K562 (cell line): ENCODE results near the gene ZNF236. TPM values are rescaled to one million over a fixed set of nuclear protein-coding genes. Genes with fewer than 3 reads are reported as not detected.

Experiments used
- ATAC-seq: fragments of 200-7000 bp; cut with Tn5 transposase; 3 replicates; pipeline ENCODE4 v1.9.1; 2020; ENCODE audit warnings: moderate library complexity
- BruUV-seq: library from RNA; stranded (reverse); fragments of 400-500 nt; replicated peaks from 2 replicates; lab custom pipeline; 2021; lab: Mats Ljungman, UMichigan
- CTCF ChIA-PET: fragments of 300-600 bp; formaldehyde crosslinking; extraction: SDS; loops from one replicate; lab custom pipeline; 2021; ENCODE audit warnings: low intra/inter-chr PET ratio; lab: Yijun Ruan, JAX
- POLR2A ChIA-PET: fragments of 300-600, 350-650 bp; sonication (Branson Sonifier 250); formaldehyde crosslinking; extraction: SDS; loops from one replicate; lab custom pipeline; 2021; ENCODE audit warnings: antibody characterized with exemption, inconsistent platforms; lab: Yijun Ruan, JAX
- DNase-seq, 4 experiments: peaks; one replicate each; pipeline versions ENCODE4 v3.0.0 to v3.0.0-alpha.2; 2011 to 2018; ENCODE audit warnings: low spot score in 3 of 4, mixed read lengths in 3 of 4; ENCODE audit errors: extremely low read depth in 1 of 4
- FAIRE-seq: peaks from 2 replicates; lab custom pipeline; 2011; peaks lifted over from hg19 to GRCh38; lab: Jason Lieb, UNC
- H2AFZ ChIP-seq: 2 replicates; pipeline ENCODE4 v1.6.0; 2011; ENCODE audit warnings: low read depth, low read length, control low read depth, inconsistent platforms
- H3K27ac ChIP-seq: fragments of 200-600 bp; 3 replicates; pipeline ENCODE4 v1.8.0; 2011; ENCODE audit warnings: low read depth, mild to moderate bottlenecking, control low read depth, inconsistent platforms, low read length, moderate library complexity, mixed read lengths; ENCODE audit errors: extremely low read depth
- H3K27me3 ChIP-seq, 2 experiments: fragments of 300-600 bp in 1 of 2; 2 replicates in 1 of 2; 3 replicates in 1 of 2; pipeline versions ENCODE4 v1.6.0 to v1.8.0; 2011; ENCODE audit warnings: inconsistent platforms in 2 of 2, low read length in 2 of 2, mild to moderate bottlenecking in 1 of 2, mixed read lengths in 1 of 2, moderate library complexity in 1 of 2; ENCODE audit not compliant: control insufficient read depth in 2 of 2, insufficient read depth in 2 of 2
- H3K36me3 ChIP-seq: fragments of 300-600 bp; 3 replicates; pipeline ENCODE4 v1.8.0; 2011; ENCODE audit warnings: mild to moderate bottlenecking, low read length, inconsistent platforms; ENCODE audit not compliant: control insufficient read depth, insufficient read depth
- H3K4me1 ChIP-seq, 2 experiments: fragments of 200-600 bp in 1 of 2; replicated peaks in 1 of 2; 2 replicates in 1 of 2; 3 replicates in 1 of 2; pipeline versions ENCODE4 v1.5.1 to v1.8.0; 2011; ENCODE audit warnings: inconsistent platforms in 2 of 2, low read length in 2 of 2, mild to moderate bottlenecking in 1 of 2, mixed read lengths in 1 of 2, moderate library complexity in 1 of 2; ENCODE audit not compliant: control insufficient read depth in 2 of 2, insufficient read depth in 2 of 2
- H3K4me2 ChIP-seq: 2 replicates; pipeline ENCODE4 v1.6.1; 2011; ENCODE audit warnings: low read length, control low read depth, inconsistent platforms, mixed read lengths; ENCODE audit not compliant: insufficient read depth
- H3K4me3 ChIP-seq: fragments of 200-600 bp; sonication (generic), shearing (Covaris generic); 2 replicates; pipeline ENCODE4 v1.5.1; 2016; ENCODE audit warnings: control low read depth, inconsistent platforms
- H3K79me2 ChIP-seq: fragments of 200-600 bp; 3 replicates; pipeline ENCODE4 v1.8.0; 2011; ENCODE audit warnings: low read length, inconsistent platforms; ENCODE audit not compliant: control insufficient read depth, insufficient read depth
- H3K9ac ChIP-seq, 2 experiments: 2 replicates each; pipeline versions ENCODE4 v1.6.0 to v1.6.1; 2011; ENCODE audit warnings: low read depth in 2 of 2, low read length in 2 of 2, control low read depth in 1 of 2, inconsistent platforms in 1 of 2, mild to moderate bottlenecking in 1 of 2, mixed read lengths in 1 of 2; ENCODE audit not compliant: insufficient read depth in 1 of 2
- H3K9me1 ChIP-seq: one replicate; pipeline ENCODE4 v1.6.0; 2011; ENCODE audit warnings: inconsistent platforms, mild to moderate bottlenecking, low read length, moderate library complexity; ENCODE audit not compliant: control insufficient read depth, insufficient read depth
- H3K9me3 ChIP-seq: replicated peaks from 2 replicates; pipeline ENCODE4 v1.5.1; 2011; ENCODE audit warnings: low read depth, low read length, inconsistent platforms; ENCODE audit not compliant: control insufficient read depth, insufficient read depth
- H4K20me1 ChIP-seq: replicated peaks from 2 replicates; pipeline ENCODE4 v1.6.1; 2011; ENCODE audit warnings: low read length, inconsistent platforms, mixed read lengths; ENCODE audit not compliant: control insufficient read depth, insufficient read depth
- LCOR ChIP-seq: sonication (generic); formaldehyde crosslinking; IDR thresholded peaks from 2 replicates; pipeline ENCODE4 v1.8.0; 2022; ENCODE audit warnings: mild to moderate bottlenecking, missing genetic modification reagents
- MLX ChIP-seq, 2 experiments: fragments of 450-650 bp in 1 of 2; sonication (generic) in 1 of 2; formaldehyde crosslinking; conservative IDR thresholded peaks; 2 replicates each; pipeline versions ENCODE4 v1.4.0 to v1.8.1; 2020 to 2022; ENCODE audit warnings: mild to moderate bottlenecking in 1 of 2, missing genetic modification reagents in 1 of 2
- SUPT5H ChIP-seq: fragments of 450-650 bp; IDR thresholded peaks from 2 replicates; pipeline ENCODE4 v1.6.1; 2016
- TAF9B ChIP-seq: fragments of 450-650 bp; IDR thresholded peaks from 2 replicates; pipeline ENCODE4 v1.6.1; 2018; ENCODE audit warnings: mild to moderate bottlenecking; ENCODE audit not compliant: partially characterized antibody
- ZFP1 ChIP-seq: fragments of 450-650 bp; formaldehyde crosslinking; IDR thresholded peaks from 2 replicates; pipeline ENCODE4 v1.4.0; 2020; ENCODE audit warnings: mild to moderate bottlenecking, mixed read lengths
- WGBS: fragments of 100-300 bp; shearing (Covaris generic); methylation state at CpG from one replicate; pipeline ENCODE4 v1.1.6; 2016; ENCODE audit warnings: low coverage, mixed read lengths; ENCODE audit not compliant: insufficient coverage; ENCODE audit errors: missing lambda C conversion rate; 5-methylcytosine and 5-hydroxymethylcytosine counted together
- in situ Hi-C: fragments of 300-500 bp; cut with MboI; formaldehyde crosslinking; loops from 4 replicates; pipeline ENCODE4 v1.15.0; 2018; ENCODE audit warnings: inconsistent platforms, mixed read lengths
- intact Hi-C: fragments of 100-400 bp; cut with micrococcal nuclease; formaldehyde crosslinking; loops from 2 replicates; pipeline ENCODE4 v1.14.2; 2022
- polyA plus RNA-seq, 8 experiments: library from polyadenylated mRNA; depleted of rRNA in 4 of 8; stranded (reverse) in 5 of 8; unstranded in 3 of 8; fragments of >200 nt; fragmentation: Nextera tagmentation in 2 of 8; fragmentation: Illumina TruSeq in 1 of 8; extraction: Ambion mirVana in 2 of 8; extraction: Trizol in 1 of 8; gene quantifications; 2 replicates each; pipeline versions ENCODE4 v1.2.1 to v1.2.3, GENCODE V29; 2011 to 2014; ENCODE audit warnings: inconsistent platforms in 1 of 8, missing spikeins in 1 of 8
- total RNA-seq, 7 experiments: library from RNA; depleted of rRNA in 6 of 7; stranded (reverse); fragments of >200 nt in 6 of 7; fragmentation: Illumina TruSeq in 2 of 7; extraction: Trizol in 2 of 7; gene quantifications; 2 replicates each; pipeline versions ENCODE4 v1.2.1 to v1.2.3, GENCODE V29; 2011 to 2021; ENCODE audit warnings: low replicate concordance in 1 of 7
- TF ChIP-seq, protein P1 (sequence below): sonication (generic); formaldehyde crosslinking; IDR thresholded peaks from 2 replicates; pipeline ENCODE4 v1.4.0; 2020; ENCODE audit warnings: mild to moderate bottlenecking, missing genetic modification reagents
- TF ChIP-seq, protein P2 (sequence below), 2 experiments: IDR thresholded peaks; 2 replicates each; pipeline ENCODE4 v1.6.1; 2011; ENCODE audit warnings: borderline replicate concordance in 1 of 2, control low read depth in 1 of 2, low read depth in 1 of 2, low read length in 1 of 2, mild to moderate bottlenecking in 1 of 2, mixed read lengths in 1 of 2, moderate library complexity in 1 of 2; ENCODE audit not compliant: insufficient read depth in 1 of 2, insufficient read length in 1 of 2, poor library complexity in 1 of 2, severe bottlenecking in 1 of 2; ENCODE audit errors: extremely low read depth in 1 of 2

ZNF236 gene
- total and polyA plus RNA-seq, 9 of the 15 experiments (the other 6 are each of a cell fraction or from before 2014, with no cell fraction given) = 0.35 to 8.7 (median 3.4) TPM

DNA sequence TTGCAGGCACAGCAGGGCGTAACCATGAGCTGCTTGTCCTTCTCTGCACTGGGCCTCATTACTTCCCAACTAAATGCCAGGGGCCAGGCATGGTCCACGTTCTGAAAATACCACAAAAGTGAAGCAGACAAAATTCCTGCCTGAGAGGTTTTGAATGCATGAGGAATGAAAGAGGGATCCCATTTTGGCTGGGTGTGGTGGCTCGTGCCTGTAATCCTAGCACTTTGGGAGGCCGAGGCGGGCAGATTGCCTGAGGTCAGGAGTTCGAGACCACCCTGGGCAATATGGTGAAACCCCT is 170.7 kb downstream of the ZNF236 start:
- no peaks in the 10 kb centered on the region for H3K9me3 ChIP-seq
- no peak for ATAC-seq
- TF ChIP-seq SUPT5H (no peak), TAF9B (no peak)
- no peak overlapping the region for H3K4me2 ChIP-seq
- H3K4me3 ChIP-seq = no peak overlapping the region
- intact Hi-C loops = no loop called here
- no peaks in the 10 kb centered on the region for H3K4me1 ChIP-seq
- H3K79me2 ChIP-seq = no peaks in the 10 kb centered on the region
- ChIA-PET CTCF (no interaction called here), POLR2A (no interaction called here)
- H3K27me3 ChIP-seq = peaks cover 30 to 68% of the 10 kb centered on the region in 2 experiments
- no peaks in the 10 kb centered on the region for H3K9me1 ChIP-seq
- no peaks in the 10 kb centered on the region for H3K36me3 ChIP-seq
- BruUV-seq = no TSS peak
- no peak overlapping the region for H3K27ac ChIP-seq
- no peak overlapping the region for H2AFZ ChIP-seq
- no peaks in the 10 kb centered on the region; the same call in 1 of the 2 replicates for H4K20me1 ChIP-seq
- DNase-seq = no peak
- WGBS = 2% methylated on average over 6 of the region's 6 CpGs
- no peak overlapping the region for H3K9ac ChIP-seq
- in situ Hi-C loops = no loop called here
- FAIRE-seq = no peak

DNA sequence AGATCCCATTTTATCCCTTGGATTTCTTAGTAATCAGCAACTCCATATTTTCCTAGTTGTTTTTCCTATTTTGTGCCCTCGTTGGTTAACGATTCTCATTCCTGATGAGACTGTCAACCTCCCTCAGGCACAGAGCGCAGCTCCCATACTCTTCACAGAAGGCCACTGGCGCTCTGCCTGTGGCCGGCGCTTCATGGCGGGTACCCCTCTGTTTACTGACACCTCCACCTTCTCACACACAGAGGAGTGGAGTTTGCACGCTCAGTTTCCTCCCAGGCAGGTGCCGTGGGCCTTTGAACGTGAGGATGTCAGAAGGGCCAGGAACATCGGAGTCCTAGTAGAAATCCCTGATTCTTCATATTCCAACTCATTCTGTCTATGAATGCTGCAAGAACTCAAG is 171.2 kb downstream of the ZNF236 start:
- no TSS peak for BruUV-seq
- no peak for FAIRE-seq
- Histone ChIP-seq H3K4me3 (no peak overlapping the region), H4K20me1 (no peaks in the 10 kb centered on the region; the same call in 1 of the 2 replicates), H3K9ac (no peak overlapping the region), H3K4me2 (no peak overlapping the region), H3K27ac (no peak overlapping the region), H3K79me2 (no peaks in the 10 kb centered on the region), H3K27me3 (peaks cover 25 to 68% of the 10 kb centered on the region in 2 experiments), H3K4me1 (no peaks in the 10 kb centered on the region; a peak in 1 of 5 replicates), H3K36me3 (no peaks in the 10 kb centered on the region), H3K9me3 (no peaks in the 10 kb centered on the region), H2AFZ (no peak overlapping the region), H3K9me1 (no peaks in the 10 kb centered on the region)
- ChIA-PET POLR2A (no interaction called here), CTCF (no interaction called here)
- in situ Hi-C loops = no loop called here
- DNase-seq = no peak
- ATAC-seq = no peak
- WGBS = 2% methylated on average over 11 of the region's 11 CpGs
- TF ChIP-seq LCOR (CRISPR knock-in tag) (no peak), MLX (CRISPR knock-in tag; conservative IDR thresholded peaks at IDR 0.05) (no peak), ZFP1 (CRISPR knock-in tag) (no peak)
- TF ChIP-seq, protein P1, sequence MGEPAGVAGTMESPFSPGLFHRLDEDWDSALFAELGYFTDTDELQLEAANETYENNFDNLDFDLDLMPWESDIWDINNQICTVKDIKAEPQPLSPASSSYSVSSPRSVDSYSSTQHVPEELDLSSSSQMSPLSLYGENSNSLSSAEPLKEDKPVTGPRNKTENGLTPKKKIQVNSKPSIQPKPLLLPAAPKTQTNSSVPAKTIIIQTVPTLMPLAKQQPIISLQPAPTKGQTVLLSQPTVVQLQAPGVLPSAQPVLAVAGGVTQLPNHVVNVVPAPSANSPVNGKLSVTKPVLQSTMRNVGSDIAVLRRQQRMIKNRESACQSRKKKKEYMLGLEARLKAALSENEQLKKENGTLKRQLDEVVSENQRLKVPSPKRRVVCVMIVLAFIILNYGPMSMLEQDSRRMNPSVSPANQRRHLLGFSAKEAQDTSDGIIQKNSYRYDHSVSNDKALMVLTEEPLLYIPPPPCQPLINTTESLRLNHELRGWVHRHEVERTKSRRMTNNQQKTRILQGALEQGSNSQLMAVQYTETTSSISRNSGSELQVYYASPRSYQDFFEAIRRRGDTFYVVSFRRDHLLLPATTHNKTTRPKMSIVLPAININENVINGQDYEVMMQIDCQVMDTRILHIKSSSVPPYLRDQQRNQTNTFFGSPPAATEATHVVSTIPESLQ = no peak
- TF ChIP-seq, protein P2, sequence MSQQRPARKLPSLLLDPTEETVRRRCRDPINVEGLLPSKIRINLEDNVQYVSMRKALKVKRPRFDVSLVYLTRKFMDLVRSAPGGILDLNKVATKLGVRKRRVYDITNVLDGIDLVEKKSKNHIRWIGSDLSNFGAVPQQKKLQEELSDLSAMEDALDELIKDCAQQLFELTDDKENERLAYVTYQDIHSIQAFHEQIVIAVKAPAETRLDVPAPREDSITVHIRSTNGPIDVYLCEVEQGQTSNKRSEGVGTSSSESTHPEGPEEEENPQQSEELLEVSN (IDR thresholded peaks at IDR 0.05; ENCODE audit: borderline replicate concordance in 1 of 2, extremely low read depth in 1 of 2, insufficient read depth in 1 of 2, insufficient read length in 1 of 2, low read depth in 1 of 2, low read length in 1 of 2, poor library complexity in 1 of 2, severe bottlenecking in 1 of 2) = no peak
- intact Hi-C loops = no loop called here
